Gastroesophageal sphincter (tissue), 3 donors: ENCODE data around the gene ROS1.

Experiments used
- CTCF ChIP-seq, 4 experiments: fragments of 200-600 bp in 2 of 4; fragments of 450-650 bp in 2 of 4; sonication (generic) in 1 of 4; IDR thresholded peaks; one replicate each; pipeline ENCODE4 v1.5.1; 2017 to 2019; ENCODE audit warnings: antibody characterized with exemption in 4 of 4, mild to moderate bottlenecking in 2 of 4, moderate library complexity in 2 of 4
- EP300 ChIP-seq: sonication (generic); formaldehyde crosslinking; IDR thresholded peaks from one replicate; pipeline ENCODE4 v1.6.1; 2017; ENCODE audit warnings: antibody characterized with exemption, mild to moderate bottlenecking
- POLR2A ChIP-seq, 2 donors: fragments of 450-650 bp; IDR thresholded peaks; one replicate each; pipeline ENCODE4 v1.6.1; 2017; ENCODE audit warnings: antibody characterized with exemption in 2 of 2, mild to moderate bottlenecking in 2 of 2, moderate library complexity in 1 of 2

GRCh38 chr6:117329926-117330325, 95.8 kb downstream of the ROS1 start:
- TF ChIP-seq CTCF (IDR thresholded peaks at IDR 0.05): no peak
- no peak for TF ChIP-seq EP300
- no peak for TF ChIP-seq POLR2A (IDR thresholded peaks at IDR 0.05)
